HFFc6 (cell line): ENCODE measurements around the gene CHD1. TPM values are rescaled to one million over a fixed set of nuclear protein-coding genes. Genes with fewer than 3 reads are reported as not detected.
A peak's percentile ranks its signal among the peaks of the same experiment; 100 is the strongest.

Experiments
- DNase-seq: peaks from one replicate; pipeline ENCODE4 v3.0.0-alpha.2; 2018
- H3K27ac Mint-ChIP-seq: 2 replicates; pipeline ENCODE4 v1.8.0; 2020; ENCODE audit warnings: mild to moderate bottlenecking, mixed read lengths
- H3K27me3 Mint-ChIP-seq: 2 replicates; pipeline ENCODE4 v1.8.0; 2021; ENCODE audit warnings: mild to moderate bottlenecking, moderate library complexity, mixed read lengths; ENCODE audit not compliant: insufficient read depth
- H3K36me3 Mint-ChIP-seq: 2 replicates; pipeline ENCODE4 v1.8.0; 2021; ENCODE audit warnings: low read depth, mixed read lengths
- H3K4me1 Mint-ChIP-seq: 2 replicates; pipeline ENCODE4 v1.8.0; 2020; ENCODE audit warnings: low read depth, mixed read lengths
- H3K4me3 Mint-ChIP-seq: 2 replicates; pipeline ENCODE4 v1.8.0; 2020; ENCODE audit warnings: mild to moderate bottlenecking, moderate library complexity, mixed read lengths
- H3K9me3 Mint-ChIP-seq: 2 replicates; pipeline ENCODE4 v1.8.0; 2020; ENCODE audit warnings: mild to moderate bottlenecking, mixed read lengths
- CTCF ChIP-seq: fragments of 200-600 bp; sonication (generic); IDR thresholded peaks from 2 replicates; pipeline ENCODE4 v1.5.0; 2021; ENCODE audit warnings: antibody characterized with exemption, mild to moderate bottlenecking
- total RNA-seq, 6 experiments: library from RNA; stranded (reverse); fragmentation: NEBNext Ultra II Directional; extraction: Animal tissue kit (Norgen Biotek cat#: 25700); gene quantifications; 2 replicates in 1 of 6; 3 replicates in 5 of 6; pipeline ENCODE4 v1.2.3, GENCODE V29; 2021

Gene CHD1
- total RNA-seq, 6 experiments from 2014 or later = 18.1 to 25.0 (median 20.8) TPM

- peaks cover 6% of the 10 kb centered on the region; the same call in 1 of the 2 replicates for H3K36me3 Mint-ChIP-seq
- no peak overlapping the region for H3K4me3 Mint-ChIP-seq
- TF ChIP-seq CTCF = peak; percentile 63; the same call in 1 of the 2 replicates
- no peak overlapping the region for H3K27ac Mint-ChIP-seq
- DNase-seq = no peak
- H3K27me3 Mint-ChIP-seq = no peaks in the 10 kb centered on the region
- no peaks in the 10 kb centered on the region for H3K4me1 Mint-ChIP-seq
- peaks cover 14% of the 10 kb centered on the region for H3K9me3 Mint-ChIP-seq
These were observed 89.1 kb downstream of the CHD1 start for GRCh38 chr5:98839469-98840383.

DNA sequence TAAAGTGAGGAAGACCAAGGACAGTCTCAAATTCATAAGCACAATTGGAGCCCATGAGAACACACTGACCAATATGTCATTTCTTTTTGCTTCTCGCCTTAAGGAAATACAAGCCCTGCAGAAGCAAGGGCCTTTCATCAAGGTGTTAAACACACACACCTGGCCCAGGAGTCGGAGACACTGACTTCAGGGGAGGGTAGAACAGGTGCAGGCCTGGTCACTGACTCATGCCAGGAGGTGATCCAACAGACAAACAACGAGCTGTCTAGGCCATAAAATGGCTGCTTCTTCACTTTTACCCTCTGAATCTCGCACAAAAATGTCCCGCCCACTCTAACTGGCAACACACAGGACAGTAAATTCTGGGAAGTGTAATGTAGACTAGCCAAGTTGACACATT, 92.6 kb downstream of the CHD1 start:
- Mint-ChIP-seq H3K27me3 (no peaks in the 10 kb centered on the region), H3K4me1 (no peaks in the 10 kb centered on the region), H3K36me3 (no peaks in the 10 kb centered on the region), H3K9me3 (no peaks in the 10 kb centered on the region), H3K27ac (no peak overlapping the region), H3K4me3 (no peak overlapping the region)
- no peak for TF ChIP-seq CTCF
- DNase-seq = no peak

DNA sequence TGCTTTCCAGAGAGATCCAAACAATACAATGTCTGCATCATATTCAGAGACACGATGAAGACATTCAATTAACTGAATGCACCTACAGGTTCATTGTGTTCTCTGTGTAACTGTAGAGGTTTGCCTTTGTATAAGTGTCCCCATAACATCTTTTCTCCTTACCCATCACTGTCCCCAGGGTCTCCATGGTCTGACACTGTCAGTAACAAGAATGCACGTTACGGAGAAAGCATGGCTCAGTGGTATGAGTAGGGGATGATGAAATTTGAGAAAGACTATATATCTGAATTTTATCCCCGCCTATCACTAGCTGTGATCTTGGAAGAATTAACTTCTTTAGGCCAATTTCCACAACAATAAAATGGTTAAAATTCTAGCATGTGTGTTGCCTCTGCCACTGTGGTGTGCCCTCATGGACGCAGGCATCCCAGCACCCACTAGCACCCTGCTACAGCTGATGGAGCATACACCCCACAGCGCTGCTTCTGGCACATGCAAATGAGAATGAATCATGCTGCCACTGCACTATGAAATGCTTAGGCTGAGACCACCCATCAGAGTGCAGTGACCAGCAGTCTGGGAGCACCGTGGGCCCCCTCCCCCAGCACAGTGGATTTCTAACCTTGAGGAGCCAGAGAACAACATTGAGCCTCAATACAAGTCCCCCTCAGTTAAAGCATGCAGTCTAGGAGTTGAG, 101.1 kb downstream of the CHD1 start:
- no peak for DNase-seq
- Mint-ChIP-seq H3K9me3 (no peaks in the 10 kb centered on the region), H3K27me3 (no peaks in the 10 kb centered on the region), H3K4me1 (peaks cover 10% of the 10 kb centered on the region), H3K27ac (no peak overlapping the region), H3K4me3 (no peak overlapping the region), H3K36me3 (no peaks in the 10 kb centered on the region)
- no peak for TF ChIP-seq CTCF

- Mint-ChIP-seq H3K27me3 (no peaks in the 10 kb centered on the region), H3K27ac (no peak overlapping the region), H3K36me3 (no peaks in the 10 kb centered on the region), H3K4me3 (no peak overlapping the region), H3K9me3 (no peaks in the 10 kb centered on the region), H3K4me1 (peaks cover 10% of the 10 kb centered on the region)
- peak; percentile 32 for DNase-seq
- TF ChIP-seq CTCF = peak; percentile 85
These were observed 101.6 kb downstream of the CHD1 start for GRCh38 chr5:98827161-98827560.

- peaks cover 7% of the 10 kb centered on the region for H3K36me3 Mint-ChIP-seq
- TF ChIP-seq CTCF = no peak
- H3K9me3 Mint-ChIP-seq = peaks cover 8% of the 10 kb centered on the region
- no peak overlapping the region for H3K27ac Mint-ChIP-seq
- no peak for DNase-seq
- peaks cover 10% of the 10 kb centered on the region for H3K4me1 Mint-ChIP-seq
- H3K27me3 Mint-ChIP-seq = no peaks in the 10 kb centered on the region
- H3K4me3 Mint-ChIP-seq = no peak overlapping the region
These were observed 103.0 kb downstream of the CHD1 start for GRCh38 chr5:98825582-98826375.
